NCI-H1694 treated with DMSO at 0.1 percent for 48 hours (cell line): ENCODE results near the gene CYP4F3.
"Not testable (repeated sequence)": the region's sequence is repeated elsewhere in the genome, so short reads cannot be mapped to it uniquely, and the experiment has no call there.

Source experiments
- DNase-seq: peaks from one replicate; lab custom pipeline; 2025; lab: John Stamatoyannopoulos, UW

Gene CYP4F3

GRCh38 chr19:15666883-15667282 is 26.2 kb downstream of the CYP4F3 start:
- no peak for DNase-seq

- no peak for DNase-seq
Observed at GRCh38 chr19:15669440-15669839, 28.7 kb downstream of the CYP4F3 start.

GRCh38 chr19:15669891-15670290 is 29.2 kb downstream of the CYP4F3 start:
- DNase-seq = no peak

GRCh38 chr19:15671237-15671821 is 30.6 kb downstream of the CYP4F3 start:
- no peak for DNase-seq

- DNase-seq = no peak
Observed at GRCh38 chr19:15671891-15672579, 31.3 kb downstream of the CYP4F3 start.

GRCh38 chr19:15672580-15673175 is 32.0 kb downstream of the CYP4F3 start, which contains the start of gene CYP4F12:
Gene CYP4F12 (plus strand): TSS chr19:15673087. CDS start chr19:15673530, 443 bp downstream.
- no peak for DNase-seq

GRCh38 chr19:15673176-15673654 is 32.5 kb downstream of the CYP4F3 start:
- no peak for DNase-seq

GRCh38 chr19:15675560-15675959 is 34.9 kb downstream of the CYP4F3 start:
- no peak for DNase-seq

GRCh38 chr19:15679089-15679488 is 38.4 kb downstream of the CYP4F3 start:
- no peak for DNase-seq

GRCh38 chr19:15679865-15680264 is 39.2 kb downstream of the CYP4F3 start:
- not testable (repeated sequence) for DNase-seq

GRCh38 chr19:15680478-15681322 is 40.0 kb downstream of the CYP4F3 start:
- no peak for DNase-seq

- DNase-seq = no peak
Observed at GRCh38 chr19:15683411-15683810, 42.7 kb downstream of the CYP4F3 start.

- DNase-seq = no peak
Observed at GRCh38 chr19:15684828-15685227, 44.1 kb downstream of the CYP4F3 start.

GRCh38 chr19:15696654-15697194 is 56.0 kb downstream of the CYP4F3 start:
- no peak for DNase-seq

GRCh38 chr19:15701757-15702533 is 61.2 kb downstream of the CYP4F3 start:
- DNase-seq = no peak

GRCh38 chr19:15702534-15702930 is 61.8 kb downstream of the CYP4F3 start:
- DNase-seq = peak; percentile 33
